Cardiac muscle cell (in vitro differentiated cells and primary cell): ENCODE data around the gene PLEKHH3. TPM values are rescaled to one million over a fixed set of nuclear protein-coding genes. Genes with fewer than 3 reads are reported as not detected.

Experiments
- DNase-seq, 2 donors: peaks; one replicate each; pipeline versions ENCODE4 v3.0.0 to v3.0.0-alpha.2; 2010 to 2017; ENCODE audit warnings: low read depth in 1 of 2, low spot score in 1 of 2
- H3K27ac ChIP-seq: fragments of 200-600 bp; sonication (generic); 2 replicates; pipeline ENCODE4 v1.5.1; 2016
- H3K27me3 ChIP-seq: fragments of 200-600 bp; sonication (generic); 2 replicates; pipeline ENCODE4 v1.6.0; 2016; ENCODE audit warnings: control low read depth
- H3K36me3 ChIP-seq: fragments of 200-600 bp; sonication (generic); 2 replicates; pipeline ENCODE4 v1.5.1; 2016; ENCODE audit warnings: control low read depth
- H3K4me1 ChIP-seq: fragments of 200-600 bp; sonication (generic); 2 replicates; pipeline ENCODE4 v1.8.1; 2017; ENCODE audit warnings: low read depth, mild to moderate bottlenecking, mixed run types
- H3K4me3 ChIP-seq: fragments of 200-600 bp; sonication (generic); 2 replicates; pipeline ENCODE4 v1.5.1; 2016; ENCODE audit warnings: mild to moderate bottlenecking
- H3K9me3 ChIP-seq: fragments of 200-600 bp; sonication (generic); 2 replicates; pipeline ENCODE4 v1.5.1; 2017; ENCODE audit warnings: low read depth, mild to moderate bottlenecking, control low read depth
- CTCF ChIP-seq: IDR thresholded peaks from 2 replicates; pipeline ENCODE4 v1.5.1; 2012; ENCODE audit warnings: low read depth, mild to moderate bottlenecking, low read length
- polyA plus RNA-seq: library from polyadenylated mRNA; unstranded; fragments of >200 nt; fragmentation: Nextera tagmentation; extraction: Ambion mirVana; gene quantifications from 2 replicates; pipeline ENCODE4 v1.2.1, GENCODE V29; 2016
- total RNA-seq: library from RNA; depleted of rRNA; stranded (reverse); fragments of >200 nt; gene quantifications from 2 replicates; pipeline ENCODE4 v1.2.3, GENCODE V29; 2016

The PLEKHH3 gene
- total and polyA plus RNA-seq, 2 experiments from 2014 or later, result 54.7 to 79.1 TPM

GRCh38 chr17:42700586-42701289 is 23.9 kb upstream of the PLEKHH3 start:
- H3K4me3 ChIP-seq, result no peak overlapping the region
- H3K4me1 ChIP-seq, result no peaks in the 10 kb centered on the region
- H3K36me3 ChIP-seq, result peaks cover 36% of the 10 kb centered on the region
- no peak for TF ChIP-seq CTCF
- no peaks in the 10 kb centered on the region for H3K9me3 ChIP-seq
- H3K27ac ChIP-seq, result no peak overlapping the region
- H3K27me3 ChIP-seq, result no peaks in the 10 kb centered on the region
- DNase-seq, result no peak

GRCh38 chr17:42699415-42699740 is 22.6 kb upstream of the PLEKHH3 start:
- no peaks in the 10 kb centered on the region for H3K4me1 ChIP-seq
- H3K36me3 ChIP-seq, result peaks cover 34% of the 10 kb centered on the region
- no peak for DNase-seq
- H3K27ac ChIP-seq, result no peak overlapping the region
- no peak for TF ChIP-seq CTCF
- no peaks in the 10 kb centered on the region for H3K9me3 ChIP-seq
- H3K27me3 ChIP-seq, result no peaks in the 10 kb centered on the region
- H3K4me3 ChIP-seq, result no peak overlapping the region

DNA sequence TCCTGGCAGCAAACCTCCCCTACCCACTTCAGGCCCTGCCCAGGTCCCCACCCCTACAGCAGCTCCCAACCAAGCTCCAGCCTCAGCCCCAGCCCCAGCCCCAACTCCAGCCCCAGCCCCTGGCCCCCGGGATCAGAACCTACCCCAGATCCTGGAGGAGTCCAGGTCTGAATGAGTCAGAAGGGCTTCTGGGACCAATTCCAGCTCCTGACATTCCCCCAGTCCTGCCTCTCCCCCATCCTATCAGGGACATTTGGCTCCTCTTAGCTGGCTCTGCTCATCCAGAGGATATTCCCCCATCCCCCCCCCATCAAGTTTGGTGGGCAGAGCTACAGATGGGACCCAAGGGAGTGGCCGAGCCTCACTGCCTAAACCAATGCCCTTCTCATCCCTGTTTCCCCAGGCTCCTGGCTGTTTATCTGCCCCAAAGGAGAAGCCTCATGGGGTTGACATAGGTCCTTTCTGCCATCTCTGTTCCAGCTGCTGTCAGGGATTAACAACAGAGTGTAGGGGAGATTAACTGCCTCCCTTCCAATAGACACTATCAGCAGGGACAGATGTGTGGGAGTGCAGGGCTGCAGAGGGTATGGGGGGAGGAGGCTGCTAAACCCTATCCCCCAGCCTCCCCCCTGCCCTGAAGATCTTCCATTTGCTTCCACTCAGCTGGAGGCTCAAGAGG is 22.1 kb upstream of the PLEKHH3 start:
- no peak for TF ChIP-seq CTCF
- Histone ChIP-seq H3K36me3 (peaks cover 33% of the 10 kb centered on the region), H3K27me3 (no peaks in the 10 kb centered on the region), H3K9me3 (no peaks in the 10 kb centered on the region), H3K4me3 (no peak overlapping the region), H3K27ac (no peak overlapping the region), H3K4me1 (no peaks in the 10 kb centered on the region)
- peak in 1 of 2 donors; percentile 90 for DNase-seq

GRCh38 chr17:42697108-42697811 is 20.5 kb upstream of the PLEKHH3 start:
- Histone ChIP-seq H3K27ac (no peak overlapping the region), H3K27me3 (no peaks in the 10 kb centered on the region), H3K9me3 (no peaks in the 10 kb centered on the region), H3K36me3 (peaks cover 25% of the 10 kb centered on the region), H3K4me1 (no peaks in the 10 kb centered on the region), H3K4me3 (no peak overlapping the region)
- DNase-seq, result no peak
- no peak for TF ChIP-seq CTCF

DNA sequence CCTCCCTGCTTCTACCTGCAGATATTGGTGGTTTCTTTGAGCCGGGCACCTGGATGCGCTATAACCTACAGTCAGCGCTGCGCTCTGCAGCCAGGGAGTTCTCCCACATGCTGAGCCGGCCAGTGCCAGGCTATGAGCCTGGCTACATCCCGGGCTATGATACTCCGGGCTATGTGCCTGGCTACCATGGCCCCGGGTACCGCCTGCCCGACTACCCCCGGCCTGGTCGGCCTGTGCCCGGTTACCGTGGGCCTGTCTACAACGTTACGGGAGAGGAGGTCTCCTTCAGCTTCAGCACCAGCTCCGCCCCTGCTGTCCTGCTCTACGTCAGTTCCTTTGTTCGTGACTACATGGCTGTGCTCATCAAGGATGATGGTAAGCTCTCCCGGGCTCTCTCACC is 18.7 kb upstream of the PLEKHH3 start:
- Histone ChIP-seq H3K4me1 (no peaks in the 10 kb centered on the region), H3K36me3 (peaks cover 30% of the 10 kb centered on the region)
- TF ChIP-seq CTCF, result no peak

More for the DNA sequence above, 18.7 kb upstream of the PLEKHH3 start:
- Histone ChIP-seq H3K27me3 (no peaks in the 10 kb centered on the region), H3K4me3 (no peak overlapping the region), H3K9me3 (no peaks in the 10 kb centered on the region), H3K27ac (no peak overlapping the region)
- no peak for DNase-seq
